Osteocyte (in vitro differentiated cells): ENCODE results near the gene PDE4D. TPM values are rescaled to one million over a fixed set of nuclear protein-coding genes. Genes with fewer than 3 reads are reported as not detected.
"Not testable (repeated sequence)": the region's sequence is repeated elsewhere in the genome, so short reads cannot be mapped to it uniquely, and the experiment has no call there.

Experiments used
- DNase-seq: peaks from one replicate; pipeline ENCODE4 v3.0.0; 2021; ENCODE audit warnings: mixed read lengths; ENCODE audit not compliant: unreplicated experiment; ENCODE audit errors: extremely low spot score
- H3K27ac Mint-ChIP-seq: one replicate; pipeline ENCODE4 v1.8.0; 2021; ENCODE audit warnings: mild to moderate bottlenecking, mixed read lengths; ENCODE audit not compliant: unreplicated experiment
- H3K27me3 Mint-ChIP-seq: one replicate; pipeline ENCODE4 v1.8.0; 2021; ENCODE audit warnings: mixed read lengths; ENCODE audit not compliant: unreplicated experiment
- H3K36me3 Mint-ChIP-seq: one replicate; pipeline ENCODE4 v1.8.0; 2021; ENCODE audit warnings: mixed read lengths; ENCODE audit not compliant: unreplicated experiment
- H3K4me1 Mint-ChIP-seq: one replicate; pipeline ENCODE4 v1.8.0; 2021; ENCODE audit warnings: mixed read lengths; ENCODE audit not compliant: unreplicated experiment
- H3K4me3 Mint-ChIP-seq: one replicate; pipeline ENCODE4 v1.8.0; 2021; ENCODE audit warnings: mild to moderate bottlenecking, moderate library complexity, mixed read lengths; ENCODE audit not compliant: unreplicated experiment
- H3K9me3 Mint-ChIP-seq: one replicate; pipeline ENCODE4 v1.8.0; 2021; ENCODE audit warnings: mixed read lengths; ENCODE audit not compliant: unreplicated experiment
- CTCF ChIP-seq: fragments of 200-600 bp; sonication (generic); IDR thresholded peaks from 2 replicates; pipeline ENCODE4 v1.5.0; 2021; ENCODE audit warnings: antibody characterized with exemption, mild to moderate bottlenecking, moderate library complexity
- total RNA-seq: library from RNA; stranded (reverse); gene quantifications from 2 replicates; pipeline ENCODE4 v1.2.1, GENCODE V29; 2021

The PDE4D gene
- total RNA-seq, 1 donor from 2014 or later = 24.2 TPM

- H3K4me1 Mint-ChIP-seq = peaks cover 2% of the 10 kb centered on the region
- DNase-seq = no peak
- no peak overlapping the region for H3K27ac Mint-ChIP-seq
- no peaks in the 10 kb centered on the region for H3K36me3 Mint-ChIP-seq
- H3K27me3 Mint-ChIP-seq = no peaks in the 10 kb centered on the region
- no peak for TF ChIP-seq CTCF
- no peak overlapping the region for H3K4me3 Mint-ChIP-seq
- no peaks in the 10 kb centered on the region for H3K9me3 Mint-ChIP-seq
Measured at GRCh38 chr5:59466271-59466670, 427.3 kb downstream of the PDE4D start.

GRCh38 chr5:59464969-59465368, 428.6 kb downstream of the PDE4D start:
- no peak for TF ChIP-seq CTCF
- no peak for DNase-seq
- H3K27me3 Mint-ChIP-seq = no peaks in the 10 kb centered on the region
- no peaks in the 10 kb centered on the region for H3K36me3 Mint-ChIP-seq
- H3K4me1 Mint-ChIP-seq = peaks cover 2% of the 10 kb centered on the region
- no peaks in the 10 kb centered on the region for H3K9me3 Mint-ChIP-seq
- no peak overlapping the region for H3K27ac Mint-ChIP-seq
- H3K4me3 Mint-ChIP-seq = no peak overlapping the region

GRCh38 chr5:59463618-59464166, 429.8 kb downstream of the PDE4D start:
- not testable (repeated sequence) for DNase-seq, H3K4me1 Mint-ChIP-seq, H3K9me3 Mint-ChIP-seq, H3K36me3 Mint-ChIP-seq, H3K27me3 Mint-ChIP-seq, H3K4me3 Mint-ChIP-seq, H3K27ac Mint-ChIP-seq

- no peak for TF ChIP-seq CTCF
- H3K4me3 Mint-ChIP-seq = no peak overlapping the region
Measured at GRCh38 chr5:59462956-59463355, 430.6 kb downstream of the PDE4D start.

GRCh38 chr5:59460368-59461153, 433.0 kb downstream of the PDE4D start:
- Mint-ChIP-seq H3K36me3 (peaks cover 2% of the 10 kb centered on the region), H3K9me3 (peaks cover 5% of the 10 kb centered on the region), H3K4me3 (no peak overlapping the region), H3K27ac (no peak overlapping the region), H3K4me1 (no peaks in the 10 kb centered on the region), H3K27me3 (no peaks in the 10 kb centered on the region)
- TF ChIP-seq CTCF = no peak
- DNase-seq = no peak

More at GRCh38 chr5:59462956-59463355, 430.6 kb downstream of the PDE4D start:
- Mint-ChIP-seq H3K27me3 (no peaks in the 10 kb centered on the region), H3K36me3 (no peaks in the 10 kb centered on the region), H3K9me3 (no peaks in the 10 kb centered on the region), H3K4me1 (peaks cover 2% of the 10 kb centered on the region), H3K27ac (no peak overlapping the region)
- no peak for DNase-seq
